Measurements from ENCODE around the gene NEDD4L. TPM values are rescaled to one million over a fixed set of nuclear protein-coding genes. Genes with fewer than 3 reads are reported as not detected.

The NEDD4L gene
- total RNA-seq, 1 donor from 2014 or later, result 60.2 TPM

DNA sequence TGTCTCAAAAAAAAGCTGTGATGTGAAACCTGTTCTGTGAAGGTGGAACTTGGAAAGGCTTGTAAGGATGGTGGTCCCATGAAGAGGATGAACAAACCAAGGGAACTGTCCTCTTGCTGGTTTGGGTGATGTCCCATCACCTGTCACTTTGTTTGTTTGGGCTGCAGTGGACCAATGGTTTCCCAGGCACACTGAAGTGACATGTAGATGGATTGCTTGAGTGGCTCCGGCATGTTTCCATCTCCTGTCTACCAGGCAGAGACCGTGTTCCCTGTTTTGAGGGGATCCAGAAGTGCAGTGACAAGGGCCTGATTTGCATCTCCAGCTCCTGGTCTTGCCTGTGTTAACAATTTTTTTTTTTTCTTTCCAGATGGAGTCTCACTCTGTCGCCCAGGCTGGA is 8.9 kb downstream of the NEDD4L start:
- DNase-seq (ENCODE audit: low spot score), result no peak

DNA sequence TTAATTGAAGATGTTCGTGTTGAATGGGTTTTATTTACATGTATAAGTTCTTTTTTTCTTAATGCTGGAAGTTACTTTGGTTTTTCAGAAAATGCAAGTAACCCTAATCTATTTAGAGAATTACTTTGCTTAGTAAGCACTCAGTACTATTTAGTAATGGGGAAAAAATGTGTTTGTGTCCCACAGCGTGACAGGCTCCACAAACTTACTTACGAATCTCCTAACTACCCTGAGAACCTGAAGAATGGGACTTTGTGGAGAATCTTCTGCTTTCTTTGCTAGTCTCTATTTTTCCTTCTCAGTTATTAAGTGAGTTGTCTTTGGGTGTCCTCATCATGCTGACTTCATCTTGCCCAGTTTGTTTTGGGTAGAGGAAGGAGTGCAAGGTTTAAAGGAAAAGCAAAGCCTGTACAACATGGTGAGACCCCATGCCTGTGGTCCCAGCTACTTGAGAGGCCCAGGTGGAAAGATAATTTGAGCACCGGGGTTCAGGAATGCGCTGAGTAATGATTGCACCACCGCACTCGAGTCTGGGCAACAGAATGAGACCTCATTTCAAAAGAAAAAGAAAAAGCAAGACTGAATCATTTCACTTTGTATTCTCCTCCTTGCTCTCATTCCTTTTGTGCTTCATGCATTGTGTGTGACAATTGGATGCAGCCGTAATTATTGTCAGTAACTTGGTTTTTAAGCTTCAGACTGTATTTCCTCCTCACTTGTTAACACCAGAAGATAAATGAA is 10.2 kb downstream of the NEDD4L start:
- DNase-seq (ENCODE audit: low spot score), result no peak

DNA sequence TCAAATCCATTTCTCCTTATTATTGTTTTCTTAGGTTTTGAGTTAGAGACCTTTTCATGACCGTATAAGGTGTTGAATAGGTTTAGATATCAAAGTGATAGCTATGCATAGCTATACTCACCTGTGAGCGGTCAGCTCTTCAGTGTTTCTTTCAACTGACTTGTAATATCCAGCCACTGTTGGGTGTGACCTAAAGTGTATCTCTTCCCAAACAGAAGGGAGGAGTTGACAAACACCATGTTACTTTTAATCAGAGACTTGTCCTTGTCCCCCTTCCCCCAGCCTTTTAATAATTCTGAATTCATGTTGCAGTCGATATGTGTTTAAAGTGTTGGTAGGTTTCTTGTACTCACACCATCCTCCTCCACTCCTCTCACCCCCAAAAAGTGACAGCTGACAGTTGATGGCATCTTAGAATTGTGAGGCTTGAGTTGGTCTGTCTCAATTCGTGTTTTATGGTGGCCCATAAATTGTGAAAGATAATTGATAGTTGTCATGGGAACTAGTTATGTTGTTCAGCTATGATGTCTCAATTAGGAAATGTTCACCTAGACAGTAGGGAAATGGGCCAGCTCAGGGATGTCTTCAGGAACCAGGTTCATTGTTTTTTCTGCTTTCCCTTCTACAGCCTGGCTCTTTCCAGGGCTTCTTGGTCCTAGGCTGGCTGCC is 12.0 kb downstream of the NEDD4L start:
- no peak for DNase-seq (ENCODE audit: low spot score)

DNA sequence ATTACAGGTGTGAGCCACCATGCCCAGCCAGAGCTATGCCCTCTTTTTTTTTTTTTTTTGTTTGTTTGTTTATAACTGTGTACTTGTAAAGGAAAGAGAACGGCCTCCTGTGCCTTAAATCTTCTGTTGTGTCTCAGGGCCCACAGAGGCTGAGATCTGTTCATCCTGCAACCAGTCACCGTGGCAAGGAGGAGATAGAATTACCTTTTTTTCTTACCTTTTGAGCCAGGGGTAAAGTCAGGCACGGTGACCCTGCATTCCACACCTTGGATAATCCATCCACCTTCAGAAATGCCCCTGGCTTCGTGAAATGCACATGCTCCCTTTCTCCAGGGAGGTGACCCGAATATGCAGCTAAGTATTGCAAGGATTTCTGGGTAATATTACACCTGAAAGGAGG is 12.8 kb downstream of the NEDD4L start:
- no peak for DNase-seq (ENCODE audit: low spot score)

DNA sequence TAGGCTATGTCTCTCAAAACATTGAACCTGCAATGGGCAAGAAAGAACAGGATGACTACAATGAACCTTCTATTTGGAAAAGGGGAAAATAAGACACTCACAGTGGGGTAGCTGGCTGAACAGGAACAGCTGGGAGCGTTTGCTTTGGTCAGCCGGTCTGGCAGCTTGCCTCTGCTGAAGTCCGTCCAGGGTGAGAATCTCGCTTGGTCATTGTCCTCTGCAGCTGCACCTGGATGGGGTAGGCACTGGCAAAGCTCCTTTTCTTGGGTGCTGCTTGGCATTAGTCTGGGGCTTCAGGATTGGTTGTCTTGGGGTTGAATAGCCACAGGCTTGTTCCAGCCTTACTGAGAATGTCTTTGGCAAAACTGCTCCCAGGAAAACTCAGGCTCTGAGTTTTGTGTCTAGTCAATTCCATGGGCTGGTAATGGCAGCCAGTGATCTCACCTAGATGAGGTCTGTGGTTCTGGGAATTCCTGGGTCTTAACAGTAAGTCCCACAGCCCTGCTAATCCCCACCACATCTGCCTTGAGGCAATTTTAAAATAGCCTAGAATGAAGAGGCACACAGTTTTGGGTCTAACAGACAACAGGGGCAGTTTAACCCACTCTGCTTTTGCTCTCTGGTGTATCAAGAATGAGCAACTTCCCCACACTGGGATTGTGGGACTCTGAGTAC is 13.4 kb downstream of the NEDD4L start:
- no peak for DNase-seq (ENCODE audit: low spot score)

DNA sequence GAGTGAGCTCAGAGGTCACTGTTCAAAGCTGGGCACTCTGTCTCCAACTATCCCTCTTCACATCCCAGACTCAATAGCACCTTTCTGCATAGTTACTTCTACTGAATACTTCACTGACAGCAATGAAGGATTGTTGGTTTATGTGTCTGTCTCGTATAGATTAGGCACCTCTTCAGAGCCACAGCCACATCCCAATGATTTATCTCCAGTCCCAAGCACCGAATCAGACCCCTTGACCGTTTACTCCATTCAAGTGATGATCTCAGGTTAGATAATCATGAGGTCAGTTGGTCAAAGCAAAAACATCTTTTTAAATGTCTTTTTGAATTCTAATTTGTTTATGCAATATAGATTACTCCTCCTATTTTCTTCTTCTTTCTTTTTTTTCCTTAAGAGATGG is 14.7 kb downstream of the NEDD4L start:
- DNase-seq (ENCODE audit: low spot score), result no peak

DNA sequence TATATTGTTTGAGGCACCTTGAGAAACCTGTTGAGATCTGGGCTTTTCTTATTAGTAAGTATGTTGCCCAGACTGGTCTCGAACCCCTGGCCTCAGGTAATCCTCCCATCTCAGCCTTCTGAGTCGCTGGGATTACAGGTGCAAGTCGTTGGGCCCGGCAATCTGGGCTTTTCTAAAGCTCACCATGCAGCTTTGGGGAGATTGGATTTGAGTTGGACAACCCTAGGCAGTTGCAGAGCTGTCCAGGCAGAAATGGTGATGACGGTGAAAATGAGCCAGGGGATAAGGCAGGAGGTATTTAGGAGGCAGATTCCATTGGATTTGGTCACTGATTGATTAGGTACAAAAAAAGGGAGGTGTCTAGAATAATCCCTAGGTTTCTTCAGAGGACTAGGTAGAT is 16.2 kb downstream of the NEDD4L start:
- DNase-seq (ENCODE audit: low spot score), result no peak

DNA sequence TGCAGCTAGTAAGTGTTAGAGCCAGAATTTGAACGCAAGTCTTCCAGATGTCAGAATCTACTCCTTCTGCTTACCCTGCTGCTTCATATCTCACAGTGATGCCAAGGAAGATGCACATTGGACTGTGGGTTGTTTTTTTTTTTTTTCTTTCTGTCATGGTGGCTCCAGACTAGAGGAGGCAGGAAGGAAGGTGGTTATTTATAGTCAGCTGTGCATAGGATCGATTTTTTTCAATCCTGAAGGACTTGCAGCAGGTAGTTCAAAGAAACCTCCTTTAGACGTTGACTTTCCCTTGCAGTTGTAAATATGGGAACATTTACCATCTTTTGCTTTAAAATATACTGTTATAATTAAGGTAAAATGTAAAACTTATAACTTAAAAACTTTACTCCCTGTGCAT is 17.3 kb downstream of the NEDD4L start:
- no peak for DNase-seq (ENCODE audit: low spot score)

DNA sequence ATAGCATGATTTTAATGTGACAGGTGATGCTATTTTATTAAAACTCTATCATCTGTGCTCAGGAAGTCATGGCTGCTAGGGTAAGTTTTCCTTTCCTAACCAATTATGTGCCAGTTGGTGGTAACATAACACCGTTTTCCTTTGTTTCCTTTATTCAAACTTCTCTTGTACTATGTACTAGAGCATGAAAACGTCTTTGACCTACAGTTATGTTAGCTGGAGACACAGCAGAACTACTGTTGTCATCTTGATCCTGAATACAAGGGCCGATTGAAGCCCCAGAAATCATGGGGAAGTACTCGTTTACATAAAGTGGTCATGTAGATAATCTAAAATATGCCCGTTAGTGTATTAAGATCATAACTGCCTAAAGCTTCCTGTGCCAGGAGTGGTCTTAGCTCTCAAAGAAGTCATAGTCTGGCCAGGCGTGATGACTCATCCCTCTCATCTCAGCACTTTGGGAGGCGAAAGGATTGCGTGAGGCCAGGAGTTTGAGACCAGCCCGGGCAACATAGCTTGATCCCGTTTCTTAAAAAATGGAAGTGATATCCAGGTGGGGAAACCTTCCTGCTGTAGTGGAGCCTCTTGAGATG is 20.5 kb downstream of the NEDD4L start:
- DNase-seq (ENCODE audit: low spot score), result no peak

DNA sequence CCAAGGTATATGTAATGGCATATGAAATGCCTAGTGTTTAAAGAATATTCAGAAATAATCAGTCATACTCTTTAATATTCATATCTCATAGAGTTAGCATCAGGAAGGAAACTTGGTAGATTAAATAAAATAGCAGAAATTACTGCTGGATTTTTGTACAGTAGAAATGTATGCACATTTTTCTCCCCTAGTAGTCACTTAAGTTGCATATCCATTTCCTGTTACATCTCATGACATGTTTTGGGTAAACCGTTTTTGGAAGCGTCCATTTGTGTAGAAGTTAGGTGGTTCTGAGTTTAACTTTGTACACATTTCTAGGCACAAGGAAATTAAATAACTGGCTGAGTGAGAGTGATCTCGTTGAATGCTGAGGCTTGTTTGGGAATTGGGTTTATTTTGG is 21.9 kb downstream of the NEDD4L start:
- DNase-seq (ENCODE audit: low spot score), result no peak

DNA sequence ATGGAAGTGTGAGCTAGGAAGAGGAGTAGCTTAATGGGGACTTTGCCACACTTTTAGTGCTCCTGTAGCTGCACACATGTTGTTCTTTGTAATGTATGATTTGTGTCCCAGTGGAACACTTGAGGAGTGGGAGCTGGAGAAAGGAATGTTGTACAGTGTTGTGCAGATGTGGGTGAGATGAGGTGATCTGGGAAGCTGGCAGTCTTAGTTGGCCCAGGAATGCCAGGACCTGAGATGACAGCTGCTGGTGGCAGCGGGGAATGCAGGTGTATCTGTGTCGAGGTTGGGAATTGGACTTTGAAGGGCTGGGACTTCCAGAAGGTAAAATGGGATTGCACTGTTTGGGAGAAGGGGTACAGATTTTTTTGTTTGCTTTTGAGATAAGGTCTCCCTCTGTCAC is 23.6 kb downstream of the NEDD4L start:
- DNase-seq (ENCODE audit: low spot score), result no peak

DNA sequence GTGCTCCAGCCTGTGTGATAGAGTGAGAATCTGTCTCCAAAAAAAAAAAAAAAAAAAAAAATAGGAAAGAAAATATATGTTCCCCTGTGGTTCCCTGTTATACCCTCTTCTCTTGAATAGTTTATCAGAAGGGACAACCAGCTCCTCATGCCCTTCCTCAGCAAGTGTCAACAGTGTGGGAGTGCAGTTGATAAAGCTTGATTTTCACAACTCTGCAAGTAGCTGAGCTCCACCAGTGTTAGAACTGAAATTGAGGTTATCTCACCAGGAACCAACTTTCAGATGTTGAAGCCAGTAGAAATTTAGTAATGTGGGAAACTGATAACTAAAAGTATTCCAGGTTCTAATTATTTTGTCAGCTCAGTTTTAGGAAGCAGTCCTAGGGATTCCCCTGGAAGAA is 25.1 kb downstream of the NEDD4L start:
- DNase-seq (ENCODE audit: low spot score), result no peak

DNA sequence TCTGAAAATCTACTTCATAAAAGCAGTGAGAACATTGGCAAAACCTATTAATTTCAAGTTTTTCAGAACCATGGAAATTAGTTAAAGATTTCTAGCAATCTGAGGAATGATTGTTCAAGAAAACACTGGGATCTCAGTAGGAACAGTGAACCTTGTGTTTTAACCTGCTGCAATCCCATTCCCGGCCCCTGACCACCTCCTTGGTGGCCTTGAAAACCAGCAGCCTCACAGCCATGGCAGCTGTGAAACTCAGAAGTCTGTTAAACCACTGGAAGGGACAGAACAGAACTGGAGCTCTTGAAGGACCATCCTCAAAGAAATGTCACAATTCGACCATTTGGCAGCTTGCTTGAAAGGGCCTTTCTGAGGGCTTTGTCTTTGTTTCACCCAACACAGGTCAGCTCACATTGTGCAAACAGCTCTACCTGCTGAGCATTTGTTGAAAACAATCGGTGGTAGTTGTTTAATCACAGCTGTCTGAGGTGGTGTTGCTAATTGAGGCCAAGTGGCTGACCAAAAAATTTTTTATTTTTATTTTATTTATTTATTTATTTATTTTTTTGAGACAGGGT is 25.8 kb downstream of the NEDD4L start:
- DNase-seq (ENCODE audit: low spot score), result no peak

DNA sequence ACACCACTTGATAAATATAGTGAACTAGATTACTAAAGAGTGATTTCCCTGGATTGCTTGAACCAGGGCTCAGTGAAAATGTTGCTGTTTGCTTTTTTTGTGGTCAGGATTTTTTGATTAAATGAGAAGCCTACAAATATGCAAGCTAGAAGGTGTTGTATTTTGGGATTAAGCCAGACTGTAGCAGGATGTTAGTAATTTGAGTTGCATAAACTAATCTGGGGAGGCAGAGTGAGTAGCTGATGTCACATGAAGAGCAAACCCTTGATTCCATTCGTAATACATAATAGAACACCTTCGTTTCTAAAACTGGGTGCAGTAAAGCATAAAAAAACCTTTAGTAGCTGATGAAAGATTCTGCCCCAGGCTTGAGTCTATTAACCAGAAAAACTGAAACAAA is 32.0 kb downstream of the NEDD4L start:
- DNase-seq (ENCODE audit: low spot score), result no peak

DNA sequence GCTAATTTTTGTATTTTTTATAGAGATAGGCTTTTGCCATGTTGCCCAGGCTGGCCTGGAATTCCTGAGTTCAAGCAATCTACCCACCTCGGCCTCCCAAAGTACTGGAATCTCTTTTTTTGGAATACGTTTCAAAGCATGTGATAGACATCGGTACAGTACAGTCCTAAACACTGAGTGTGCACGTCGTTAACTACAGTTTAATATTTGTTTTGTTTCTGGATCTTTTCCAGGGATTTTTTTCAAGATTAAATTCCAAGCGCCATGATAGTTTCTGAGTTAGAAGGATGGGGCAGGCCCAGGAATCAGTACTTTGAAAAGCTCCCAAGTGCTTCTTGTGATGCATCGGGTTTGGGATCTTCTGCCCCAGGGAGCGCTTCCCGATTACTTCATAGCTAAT is 33.3 kb downstream of the NEDD4L start:
- DNase-seq (ENCODE audit: low spot score), result no peak

DNA sequence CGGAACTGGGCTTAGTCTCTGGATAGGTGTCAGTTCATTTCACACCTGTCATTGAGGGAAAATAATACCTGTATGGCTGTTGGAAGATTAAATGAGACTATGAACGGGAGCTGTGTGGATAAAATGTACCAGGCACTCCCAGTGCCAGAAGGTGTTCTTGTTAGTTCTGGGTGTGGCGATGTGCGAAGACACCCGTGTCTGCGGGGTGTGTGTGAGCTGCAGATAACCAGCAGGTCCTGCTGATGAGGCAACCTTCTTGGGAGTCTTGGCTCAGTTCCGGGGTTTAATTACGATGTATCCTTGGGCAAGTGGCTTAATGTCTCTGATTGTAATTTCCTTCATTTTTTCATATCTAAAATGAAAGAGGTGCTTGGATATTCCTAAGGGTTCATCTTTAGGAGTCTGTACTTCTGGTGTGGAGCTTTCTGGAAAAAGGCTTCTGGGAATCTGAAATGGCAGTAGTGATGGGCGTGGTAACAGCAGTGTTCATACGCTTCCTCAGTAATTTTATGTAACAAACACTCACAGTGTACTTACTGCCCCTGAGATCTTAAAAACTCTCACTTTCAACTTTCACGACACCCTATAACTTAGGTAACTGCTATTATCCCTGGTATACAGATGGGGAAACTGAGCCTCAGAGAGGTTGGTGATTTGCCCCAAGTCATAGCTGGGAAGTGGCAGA is 35.0 kb downstream of the NEDD4L start:
- DNase-seq (ENCODE audit: low spot score), result no peak

DNA sequence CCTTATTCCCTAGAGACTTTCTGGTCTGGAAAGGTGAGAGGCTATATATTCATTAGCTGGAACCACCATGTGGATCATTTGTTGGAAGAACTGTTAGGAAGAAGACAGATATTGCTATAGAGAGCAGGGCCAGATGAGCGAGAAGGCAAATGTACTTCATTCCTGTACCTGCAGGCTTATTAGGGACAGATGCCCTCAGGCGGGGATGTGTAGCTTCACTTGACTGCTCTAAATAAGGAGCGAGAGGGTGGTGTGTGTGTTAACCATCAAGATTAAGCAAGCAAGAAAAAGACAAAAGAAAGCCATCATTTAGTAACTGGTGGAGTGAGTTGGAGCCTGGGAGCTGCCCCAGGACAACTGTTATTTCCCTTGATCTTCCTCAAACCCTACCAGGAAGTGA is 36.4 kb downstream of the NEDD4L start:
- DNase-seq (ENCODE audit: low spot score), result no peak

DNA sequence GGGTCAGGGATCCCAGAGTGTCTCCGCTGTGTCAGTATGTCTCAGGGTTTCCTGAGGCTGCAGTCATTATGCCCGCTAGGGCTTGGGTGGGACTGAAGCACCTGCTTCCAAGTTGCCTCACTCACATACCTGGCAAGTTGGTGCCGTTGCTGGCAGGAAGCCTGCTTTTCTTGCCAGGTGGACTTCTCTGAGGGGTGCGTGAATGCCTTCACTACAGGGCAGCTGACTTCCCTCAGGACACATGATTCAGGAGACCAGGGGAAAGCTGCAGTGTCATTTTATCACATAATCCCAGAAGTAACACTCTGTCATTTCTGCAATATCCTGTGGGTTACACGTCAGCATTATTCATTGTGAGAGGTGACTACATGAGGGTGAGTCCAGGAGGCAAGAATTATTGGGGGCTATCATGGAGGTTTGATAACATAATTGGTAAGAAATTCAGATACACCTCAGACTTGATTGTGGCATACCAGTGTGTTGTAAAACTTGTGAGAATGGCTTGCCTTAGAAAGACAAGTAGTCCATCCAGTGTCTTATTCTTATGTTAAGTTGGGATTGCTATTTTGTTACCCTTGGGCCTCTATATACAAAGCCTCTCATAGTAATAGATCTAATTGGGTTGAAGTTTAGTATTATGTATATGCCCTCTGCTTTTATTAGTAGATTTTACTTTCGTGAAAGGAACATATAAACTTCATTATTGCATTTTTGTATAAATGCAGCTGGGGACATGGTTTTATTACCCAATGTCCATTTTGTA is 44.1 kb downstream of the NEDD4L start:
- no peak for DNase-seq (ENCODE audit: low spot score)

DNA sequence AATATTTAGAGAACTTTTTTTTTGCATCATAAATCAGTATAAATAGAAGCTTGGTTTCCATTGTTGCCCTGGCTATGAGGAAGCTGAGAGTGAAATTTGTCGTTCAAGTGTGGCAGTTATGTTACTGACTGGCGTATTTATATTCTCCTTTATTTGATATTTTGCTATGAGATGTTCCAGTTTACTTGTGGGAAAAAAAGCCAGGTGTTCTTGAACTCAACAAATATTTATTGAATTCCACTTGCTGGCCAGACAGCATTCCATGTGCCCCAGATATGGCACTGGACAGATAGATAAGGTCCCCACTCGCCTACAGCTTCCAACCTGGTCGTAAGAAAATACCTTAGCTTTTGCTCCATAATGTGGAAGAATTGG is 44.7 kb downstream of the NEDD4L start:
- DNase-seq (ENCODE audit: low spot score), result no peak

DNA sequence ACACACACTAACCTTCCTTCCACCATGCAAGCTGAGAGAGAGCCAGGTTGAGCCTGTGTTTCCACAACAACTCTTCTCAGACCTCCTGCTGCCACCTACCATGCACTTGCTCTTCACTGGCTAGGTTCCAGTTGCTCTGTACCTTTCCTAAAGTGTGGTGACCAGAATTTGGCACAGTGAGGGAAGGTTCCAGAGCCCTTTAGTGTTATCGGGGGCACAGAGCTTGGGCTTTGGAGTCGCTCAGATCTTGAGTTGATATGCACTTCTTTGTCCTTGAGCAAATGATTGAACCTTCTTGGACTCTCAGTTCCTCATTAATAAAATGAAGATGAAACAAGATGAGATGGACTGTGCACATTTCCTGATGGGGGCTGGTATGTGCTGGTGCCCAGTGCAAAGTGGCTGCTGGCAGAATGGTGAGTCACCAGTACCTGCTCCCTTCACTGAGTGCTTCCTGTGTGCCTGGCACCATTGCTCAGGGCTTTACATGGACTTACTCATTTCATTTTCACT is 47.1 kb downstream of the NEDD4L start:
- DNase-seq (ENCODE audit: low spot score), result no peak

DNA sequence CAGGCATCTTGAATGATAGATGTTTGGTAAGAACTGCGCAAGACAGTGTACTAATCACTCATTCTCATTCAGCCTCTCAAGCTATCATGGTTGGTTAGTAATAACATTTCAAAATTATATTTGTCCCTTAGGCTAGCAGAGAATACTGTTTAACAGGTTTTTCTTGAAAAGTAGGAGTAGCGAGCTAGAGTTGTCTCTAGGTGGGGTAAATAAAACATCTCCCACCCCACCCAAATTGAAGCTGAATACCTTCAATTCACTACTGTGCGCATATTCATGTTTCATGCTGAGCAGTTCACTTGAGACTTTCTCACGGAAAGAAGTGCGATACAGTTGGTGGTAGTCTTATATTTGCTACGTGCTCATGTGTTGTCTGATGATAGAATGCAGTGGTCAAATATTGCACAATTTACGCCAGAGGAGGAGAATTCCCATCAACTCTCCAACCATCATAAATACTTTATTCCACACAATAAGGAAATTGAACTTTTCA is 49.3 kb downstream of the NEDD4L start:
- DNase-seq (ENCODE audit: low spot score), result no peak

Data from umbilical cord (tissue), 2 donors.